Measurements from ENCODE around the gene CHST11.

CHST11 gene

DNA sequence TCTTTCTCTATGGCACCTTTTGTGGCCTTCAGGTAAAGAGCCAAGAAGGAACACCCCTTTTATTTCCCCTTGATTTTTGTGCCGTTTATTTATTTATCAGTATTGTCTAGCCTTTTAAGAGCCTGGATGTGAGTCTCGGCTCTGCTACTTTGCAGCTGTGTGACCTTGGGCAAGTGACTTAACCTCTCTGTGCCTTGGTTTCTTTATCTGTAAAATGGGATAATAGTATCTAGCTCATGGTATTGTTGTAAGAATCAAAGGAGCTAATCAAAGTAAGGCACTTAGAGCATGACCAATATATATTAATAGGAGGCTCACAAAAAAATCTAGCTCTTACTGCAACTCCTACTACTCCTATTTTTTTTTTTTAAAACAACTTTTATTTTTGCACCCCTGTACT, 179.7 kb downstream of the CHST11 start:
- no peak for DNase-seq

DNA sequence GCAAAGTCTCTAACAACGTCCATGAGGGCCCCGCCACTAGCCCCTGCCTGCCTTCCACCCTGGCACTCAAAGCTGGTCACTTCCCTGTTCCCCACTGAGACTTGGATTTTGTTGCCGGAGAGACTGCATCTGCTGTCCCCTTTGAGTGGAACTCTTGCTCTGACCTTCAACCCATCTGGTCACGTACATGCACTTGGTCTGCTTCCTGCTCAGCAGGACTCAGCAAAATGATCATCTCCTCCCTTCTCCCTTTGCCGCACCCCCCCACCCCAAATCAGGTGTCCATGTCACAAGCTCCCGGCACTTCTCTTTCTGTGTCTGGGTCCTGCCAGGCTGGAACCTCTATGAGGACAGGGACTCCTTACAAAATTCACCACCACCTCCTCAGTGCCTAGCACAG, 180.9 kb downstream of the CHST11 start:
- no peak for DNase-seq

DNA sequence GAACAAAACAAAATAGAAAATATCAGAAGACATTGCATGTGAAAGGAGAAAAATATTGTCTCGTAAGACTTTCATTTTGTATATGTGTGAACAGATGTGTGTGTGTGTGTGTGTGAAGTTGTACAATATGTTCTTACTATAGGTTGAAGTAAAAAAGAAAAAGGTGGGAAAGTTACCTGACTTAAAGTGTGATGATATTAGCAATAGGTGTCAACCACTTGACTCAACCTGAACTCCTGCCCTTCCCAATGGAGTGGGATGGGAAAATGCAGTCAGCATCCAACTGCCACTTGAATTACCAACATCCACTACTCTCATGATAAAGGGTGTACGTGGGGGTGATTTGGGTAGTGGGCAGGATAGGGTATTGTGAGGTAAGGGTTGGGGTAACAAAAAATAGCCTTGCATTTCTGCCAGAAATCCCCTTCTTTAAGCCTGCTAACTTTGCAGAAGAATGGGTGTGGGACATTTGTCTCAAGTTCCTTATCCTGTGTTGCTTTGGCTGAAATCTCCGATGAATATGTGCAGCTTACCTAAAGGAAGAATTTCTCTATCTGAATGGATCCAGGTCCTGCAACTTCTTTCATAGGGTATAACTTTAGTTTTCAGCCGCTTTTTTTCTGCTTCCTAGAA, 181.6 kb downstream of the CHST11 start:
- DNase-seq: no peak

DNA sequence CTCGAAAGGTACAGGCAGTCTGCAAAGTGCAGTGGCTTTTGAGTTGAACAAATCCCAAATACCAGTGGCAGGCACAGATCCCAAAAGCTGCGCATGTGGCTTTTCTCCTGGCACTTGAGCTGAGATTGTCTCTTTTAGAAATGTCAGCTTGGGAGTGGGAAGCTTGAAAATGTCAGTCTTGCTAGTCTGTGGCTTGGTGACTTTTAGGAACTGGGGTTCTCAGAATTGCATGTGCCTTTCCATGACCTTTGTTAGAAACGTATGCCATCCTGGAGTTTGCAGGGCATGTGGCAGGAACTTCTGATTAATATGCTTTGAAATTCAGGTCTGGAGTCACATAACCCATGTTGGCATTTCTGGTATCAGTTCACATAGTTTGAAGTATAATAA, 182.1 kb downstream of the CHST11 start:
- DNase-seq: no peak

DNA sequence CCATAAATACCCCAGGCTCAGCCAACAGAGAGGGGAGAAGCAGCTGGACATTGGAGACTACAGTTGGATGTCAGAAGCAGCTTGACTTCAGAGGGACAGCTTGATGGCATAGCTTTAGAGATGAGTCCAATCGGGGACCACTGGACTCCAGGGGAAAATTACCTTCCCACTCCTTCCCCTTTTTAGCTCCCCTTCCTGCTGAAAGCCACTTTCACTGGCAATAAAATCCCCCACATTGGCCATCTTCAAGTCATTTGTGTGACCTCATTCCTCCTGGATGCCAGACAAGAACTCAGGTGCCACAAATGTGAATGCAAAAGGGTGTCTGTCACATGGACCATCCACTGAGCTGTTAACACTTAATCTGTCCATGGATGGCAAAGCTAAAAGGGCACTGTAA, 184.2 kb downstream of the CHST11 start:
- DNase-seq: no peak

DNA sequence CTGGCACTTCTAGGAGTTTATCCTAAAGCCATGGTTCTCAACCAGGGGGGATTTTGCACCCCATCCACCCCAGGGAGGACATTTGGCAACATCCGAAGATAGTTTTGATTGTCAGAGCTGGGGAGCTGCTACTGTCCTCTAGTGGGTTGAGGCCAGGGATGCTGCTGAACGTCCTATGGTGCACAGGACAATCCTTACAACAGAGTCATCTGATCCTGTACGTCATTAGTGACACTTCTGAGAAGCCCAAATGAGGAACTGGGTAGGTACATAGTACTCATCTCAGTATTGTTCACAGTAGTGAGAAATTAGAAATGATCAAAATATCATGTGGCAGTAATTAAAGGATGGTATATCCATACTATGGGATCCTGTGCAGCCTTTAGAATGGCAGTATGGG, 185.1 kb downstream of the CHST11 start:
- no peak for DNase-seq

DNA sequence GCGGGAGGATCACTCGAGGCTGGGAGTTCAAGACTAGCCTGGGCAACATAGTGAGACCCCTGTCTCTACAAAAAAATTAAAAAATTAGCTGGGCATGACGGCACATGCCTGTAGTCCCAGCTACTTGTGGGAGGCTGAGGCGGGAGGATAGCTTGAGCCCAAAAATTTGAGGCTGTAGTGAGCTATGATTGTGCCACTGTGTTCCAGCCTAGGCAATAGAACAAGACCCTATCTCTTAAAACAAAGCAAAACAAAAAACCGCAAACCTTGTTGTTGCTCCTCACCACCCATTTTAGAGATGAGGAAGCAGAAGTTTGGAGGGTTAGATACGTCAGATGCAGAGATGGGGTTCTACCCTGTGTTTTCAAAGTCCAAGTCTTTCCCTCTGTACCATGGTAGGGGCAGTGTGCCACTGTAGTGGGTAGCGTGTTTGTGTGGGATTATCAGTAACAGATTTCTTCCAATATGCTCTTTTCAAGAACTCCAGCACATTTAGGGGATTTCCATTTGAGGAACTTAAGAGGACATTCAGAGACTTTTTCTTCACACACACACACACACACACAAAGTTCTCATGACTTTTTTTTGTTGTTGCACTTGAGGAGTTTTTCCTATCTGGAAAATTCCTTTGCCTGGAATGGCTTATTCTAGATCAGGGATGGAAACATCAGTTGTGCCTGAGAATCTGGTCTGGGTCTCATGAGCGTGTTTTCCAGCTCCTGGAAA, 186.5 kb downstream of the CHST11 start:
- DNase-seq: no peak

DNA sequence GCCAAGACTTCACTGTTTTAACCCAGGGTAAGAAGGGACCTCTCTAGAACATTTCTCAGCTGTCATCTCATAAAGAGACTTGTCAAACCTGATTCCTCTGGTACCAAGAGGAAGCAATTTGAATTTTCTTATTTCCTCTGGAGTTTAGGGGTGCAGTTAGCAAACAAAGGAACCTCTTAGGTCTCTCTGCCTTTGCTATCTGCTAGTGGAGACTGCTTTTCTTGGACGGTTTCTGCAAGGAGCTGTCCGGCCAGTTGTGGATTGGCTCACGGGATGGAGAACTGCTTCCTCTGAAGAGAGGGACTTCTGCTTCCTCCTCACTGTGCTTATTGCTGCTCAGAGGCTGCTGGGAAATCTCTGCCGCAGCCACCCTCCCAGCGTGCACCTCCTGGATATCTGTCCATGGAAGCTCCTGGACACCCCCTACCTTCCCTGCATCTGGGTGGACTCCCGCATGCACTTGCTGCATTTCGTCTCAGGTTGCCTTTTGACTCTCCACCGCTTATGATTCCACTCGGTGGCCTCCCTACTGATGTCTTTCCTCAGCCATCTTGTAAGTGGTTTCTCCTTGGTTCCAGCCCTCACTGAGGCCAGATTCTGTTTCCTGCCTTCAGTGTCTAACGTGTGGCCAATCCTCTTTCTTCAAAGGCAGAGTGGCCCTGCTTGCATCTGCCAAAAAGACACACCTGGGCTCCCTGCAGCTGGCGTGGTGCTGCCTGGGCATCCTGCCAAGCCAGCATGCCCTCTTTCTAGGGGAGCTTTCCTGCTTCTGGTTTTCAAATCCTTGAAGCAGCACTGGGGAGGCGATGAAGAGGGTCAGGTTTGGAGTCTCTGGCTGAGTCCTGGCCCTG, 187.3 kb downstream of the CHST11 start:
- DNase-seq: no peak

DNA sequence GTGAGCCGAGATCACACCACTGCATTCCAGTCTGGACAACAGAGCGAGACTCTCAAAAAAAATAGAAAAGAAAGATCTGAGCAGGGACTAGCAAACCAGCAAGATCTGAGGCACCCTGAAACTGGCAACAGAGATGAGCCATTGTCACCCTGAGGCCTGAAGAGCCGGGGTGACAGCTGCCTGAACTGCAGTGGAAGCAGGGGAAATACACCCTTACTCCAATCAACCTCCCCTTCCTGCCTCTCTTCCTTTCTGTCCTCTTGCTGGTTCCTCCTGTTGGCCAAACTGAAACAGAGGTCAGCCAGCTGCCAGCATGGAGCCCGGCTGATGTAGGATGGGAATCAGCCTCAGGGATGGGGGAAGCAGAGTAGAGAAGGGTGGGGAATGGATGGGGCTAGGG, 192.0 kb downstream of the CHST11 start:
- no peak for DNase-seq

DNA sequence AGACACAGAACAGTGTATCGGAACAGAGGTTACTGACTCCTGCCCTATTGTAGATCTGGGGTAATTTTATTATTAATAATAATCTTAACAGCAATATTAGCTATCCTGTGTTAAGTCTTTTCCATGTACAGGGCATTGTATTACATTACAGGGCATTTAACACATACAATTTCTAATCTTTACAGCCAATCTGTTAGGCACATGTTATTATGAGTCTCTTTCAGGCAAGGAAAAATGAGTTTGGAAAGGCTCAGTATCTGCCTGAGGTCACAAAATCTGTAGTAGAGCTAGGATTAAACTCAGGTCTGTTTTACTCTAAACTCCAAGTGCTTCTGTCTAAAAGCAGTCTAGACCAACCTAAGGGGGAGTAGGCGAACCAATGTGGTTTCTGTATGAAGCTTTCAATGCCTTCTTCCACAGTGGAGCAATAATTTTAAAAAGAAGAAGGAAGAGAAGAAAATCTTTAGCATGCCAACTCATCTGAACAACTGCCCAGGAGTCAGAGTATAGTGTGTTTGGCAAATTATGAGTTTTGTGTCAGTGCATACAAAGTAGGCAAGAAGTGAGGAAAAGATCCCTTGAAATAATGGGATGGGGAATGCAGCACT, 192.6 kb downstream of the CHST11 start:
- DNase-seq: no peak

DNA sequence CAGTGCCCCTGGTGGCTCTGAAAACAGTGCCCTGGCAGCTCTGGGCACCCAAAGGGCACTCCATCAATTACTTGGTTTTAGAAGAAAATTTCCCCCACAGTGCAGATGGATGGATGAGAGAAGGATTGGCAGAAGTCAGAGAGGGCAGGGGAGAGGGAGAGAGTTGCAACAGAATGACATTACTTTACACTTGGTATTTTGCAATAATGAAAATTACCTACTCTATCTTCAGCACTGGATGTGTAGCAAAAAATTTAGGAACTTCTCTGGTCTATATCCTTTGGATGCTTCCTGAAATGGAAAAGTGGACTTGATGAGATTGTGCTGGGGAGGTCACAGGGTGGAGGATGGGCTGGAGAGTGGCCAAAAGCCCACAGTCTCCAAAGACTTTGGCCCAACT, 193.2 kb downstream of the CHST11 start:
- no peak for DNase-seq

DNA sequence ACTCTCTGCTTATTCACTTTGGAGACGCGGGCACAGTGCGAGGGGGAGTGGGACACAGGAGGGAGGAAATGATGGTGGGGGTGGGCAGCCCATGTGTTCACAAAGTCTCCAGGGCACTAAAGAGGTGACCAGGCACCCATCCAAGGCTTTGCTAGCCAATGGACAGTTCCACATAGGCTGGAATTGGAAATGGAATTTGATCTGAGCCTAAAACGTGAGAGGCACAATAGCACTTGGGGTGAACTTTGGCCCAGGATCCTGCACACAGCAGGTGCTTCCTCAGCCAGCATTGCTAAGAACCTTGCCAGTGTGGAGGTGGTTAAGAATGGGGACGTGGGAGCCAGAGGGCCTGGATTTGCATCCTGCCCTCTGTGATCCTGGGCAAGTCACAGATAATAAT, 193.8 kb downstream of the CHST11 start:
- no peak for DNase-seq

DNA sequence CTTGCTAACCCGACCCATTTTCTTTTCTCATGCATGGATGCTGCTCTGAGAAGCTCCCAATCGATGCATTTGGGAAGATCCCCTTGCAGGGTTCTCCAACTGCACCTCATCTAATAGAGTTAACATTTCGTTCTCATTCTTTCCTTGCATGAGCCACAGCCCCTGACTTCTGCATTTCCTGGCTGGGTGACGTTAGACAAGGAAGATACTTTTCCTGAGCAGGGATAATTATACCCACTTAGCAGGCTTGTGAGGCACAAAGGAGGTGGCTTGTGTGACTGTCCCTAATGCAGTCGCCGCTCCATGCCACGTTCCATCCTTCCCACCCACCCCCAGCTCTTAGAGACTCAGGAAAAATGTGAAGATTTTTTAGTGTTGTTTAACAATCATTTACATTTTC, 195.1 kb downstream of the CHST11 start:
- peak; percentile 54 for DNase-seq

DNA sequence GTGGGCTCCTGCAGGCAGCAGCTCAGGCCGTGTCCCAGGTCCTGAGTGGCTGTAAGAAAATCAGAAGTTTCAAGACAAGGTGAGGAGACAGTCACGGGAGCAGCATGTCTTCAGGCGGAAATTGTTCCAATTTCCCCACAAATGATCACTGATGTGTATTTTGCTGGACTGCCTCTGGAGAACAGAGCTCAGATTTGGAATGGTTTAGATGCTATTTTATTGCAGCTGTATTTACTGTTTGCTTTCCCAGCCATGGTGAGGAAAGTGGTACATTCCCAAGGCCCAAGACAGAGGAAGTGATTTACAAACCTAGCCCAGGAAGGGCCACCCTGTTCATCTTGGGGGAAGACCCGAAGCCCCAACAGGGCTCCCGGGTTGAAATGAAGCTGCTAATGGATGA, 195.6 kb downstream of the CHST11 start:
- no peak for DNase-seq

DNA sequence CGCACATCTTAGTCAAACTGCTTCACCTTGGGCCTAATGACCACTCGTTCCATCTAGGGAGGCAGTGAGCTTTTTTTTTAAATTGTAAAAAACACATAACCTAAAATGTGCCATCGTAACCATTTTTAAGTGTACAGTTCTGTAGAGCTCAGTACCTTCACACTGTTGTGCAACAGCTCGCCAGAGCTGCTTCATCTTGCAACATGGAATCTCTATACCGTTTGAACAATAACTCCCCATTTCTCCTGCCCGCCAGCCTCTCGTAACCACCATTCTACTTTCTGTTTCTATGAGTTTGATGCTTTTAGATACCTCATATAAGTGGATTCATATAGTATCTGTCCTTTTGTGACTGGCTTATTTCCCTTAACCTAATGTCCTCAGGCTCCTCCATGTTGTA, 196.2 kb downstream of the CHST11 start:
- no peak for DNase-seq

DNA sequence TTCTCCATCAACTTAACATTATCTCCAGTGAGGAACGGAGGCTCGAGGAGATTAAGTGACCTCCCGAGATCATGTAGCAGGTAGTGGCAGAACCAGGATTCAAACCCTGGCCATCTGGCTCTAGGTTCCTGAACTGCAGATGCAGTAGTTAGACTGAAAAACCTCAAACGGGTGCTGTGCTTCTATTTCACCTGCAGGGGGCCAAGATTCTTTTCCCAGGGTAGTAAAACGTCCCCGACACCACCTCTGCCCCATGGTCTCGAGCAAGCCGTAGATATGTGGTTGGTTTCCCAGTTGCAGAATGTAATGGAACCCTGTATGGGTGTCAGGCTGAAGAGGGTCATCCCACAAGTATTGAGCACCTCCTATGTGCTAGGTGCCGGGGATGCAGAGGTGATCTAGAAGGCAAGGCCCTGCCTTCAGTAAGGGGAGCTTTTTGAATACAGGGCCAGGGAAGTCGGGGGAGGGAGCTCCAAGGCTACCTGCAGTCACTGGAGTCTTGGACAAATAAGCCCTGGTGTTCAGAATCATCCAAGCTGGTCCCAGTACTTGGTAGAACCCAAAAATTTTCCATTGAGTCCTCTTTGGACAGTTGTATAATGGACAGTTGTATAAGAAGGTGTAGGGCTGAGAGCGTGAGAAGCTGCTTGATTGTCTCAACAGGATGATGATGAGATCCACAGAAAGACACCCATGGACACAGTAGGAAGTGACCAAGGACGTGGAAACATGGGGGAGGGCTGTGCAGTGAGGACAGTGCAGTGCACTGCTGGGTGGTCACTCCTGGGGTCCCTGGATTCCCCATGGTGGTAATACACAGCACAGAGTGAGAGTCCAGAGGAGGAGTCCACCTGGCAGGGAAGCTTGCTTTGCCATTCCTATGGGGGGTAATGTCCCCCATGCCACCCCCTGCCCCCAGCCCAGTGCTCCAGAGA, 197.2 kb downstream of the CHST11 start:
- no peak for DNase-seq

DNA sequence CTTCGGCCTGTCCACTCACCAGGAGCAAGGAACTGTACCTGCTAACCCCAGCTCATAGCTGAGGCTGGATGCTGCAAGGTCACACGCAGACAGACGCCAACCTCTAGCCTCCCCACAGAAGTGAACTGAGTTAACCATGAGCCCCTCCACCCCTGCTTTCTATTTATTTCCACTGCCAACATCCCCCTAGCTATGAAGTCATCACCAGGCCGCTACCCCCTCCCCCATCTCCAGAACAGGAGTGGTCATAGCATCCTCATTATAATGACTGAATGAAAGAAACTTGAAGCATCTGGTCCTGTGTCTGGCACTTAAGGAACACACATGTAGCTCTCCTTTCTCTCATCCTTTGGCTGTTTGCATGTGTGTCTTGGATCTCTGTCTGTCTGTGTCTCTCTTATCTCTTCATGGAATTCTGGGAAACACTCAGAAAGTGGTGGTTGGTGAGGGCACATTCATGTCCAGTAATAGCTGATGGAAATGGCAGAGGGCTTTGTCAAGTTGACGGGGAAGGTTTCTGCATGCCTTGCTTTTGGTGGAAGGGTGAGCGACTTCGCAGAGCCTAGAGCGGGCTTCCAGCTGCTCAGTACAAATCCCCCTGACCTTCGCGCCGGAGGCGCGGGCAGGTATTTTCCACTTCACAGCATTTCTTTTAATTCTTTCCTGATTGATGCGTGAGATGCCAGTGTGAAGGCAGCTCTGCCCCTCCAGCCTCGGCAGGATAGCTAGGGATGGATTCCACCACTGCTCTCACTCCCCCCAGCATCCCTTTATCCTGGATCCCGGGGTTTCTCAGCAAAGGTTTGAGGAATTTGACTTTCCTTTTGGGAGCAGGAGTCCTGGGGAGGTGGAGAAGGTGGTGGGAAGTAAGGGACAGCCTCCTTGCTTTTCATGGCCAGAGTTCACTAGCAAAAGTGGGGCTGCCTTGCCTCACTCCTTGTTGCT, 198.2 kb downstream of the CHST11 start:
- no peak for DNase-seq

DNA sequence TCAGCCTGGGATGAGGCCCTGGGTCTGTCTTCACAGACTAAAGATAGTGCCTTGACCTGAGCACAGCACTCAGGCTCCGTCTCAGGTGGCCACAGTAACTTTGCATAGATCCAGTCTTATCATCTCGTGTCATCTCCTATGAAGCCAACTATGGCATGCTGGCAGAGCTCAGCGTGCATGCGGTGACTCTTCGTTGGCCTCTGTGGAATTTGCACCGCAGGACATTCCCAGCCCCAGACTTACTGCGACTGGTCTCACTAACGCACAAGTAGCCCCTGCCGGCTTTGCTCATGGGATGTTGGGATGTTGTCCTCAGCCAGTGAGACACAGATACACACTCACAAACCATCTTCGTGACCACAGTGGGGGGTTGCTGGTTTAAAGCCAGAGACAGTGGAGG, 199.6 kb downstream of the CHST11 start:
- no peak for DNase-seq

DNA sequence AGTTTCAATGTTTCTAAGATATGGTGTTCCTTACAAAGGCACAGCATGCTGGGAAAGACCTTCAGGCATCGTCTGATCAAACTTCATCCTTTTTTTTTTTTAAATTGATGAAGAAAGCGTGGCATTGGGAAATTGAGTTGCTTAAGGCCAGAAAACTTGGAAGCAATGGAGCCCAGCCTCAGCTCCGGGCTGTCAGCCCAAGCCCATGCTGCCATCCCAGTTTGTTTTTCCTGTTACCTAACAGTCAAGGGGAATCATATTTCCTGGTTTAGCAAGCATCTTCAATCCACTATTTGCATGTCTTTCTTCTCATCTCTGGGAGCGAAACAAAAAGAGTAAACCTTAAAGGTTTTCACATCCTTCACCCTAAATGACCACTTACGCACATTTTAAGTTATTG, 200.2 kb downstream of the CHST11 start:
- no peak for DNase-seq

DNA sequence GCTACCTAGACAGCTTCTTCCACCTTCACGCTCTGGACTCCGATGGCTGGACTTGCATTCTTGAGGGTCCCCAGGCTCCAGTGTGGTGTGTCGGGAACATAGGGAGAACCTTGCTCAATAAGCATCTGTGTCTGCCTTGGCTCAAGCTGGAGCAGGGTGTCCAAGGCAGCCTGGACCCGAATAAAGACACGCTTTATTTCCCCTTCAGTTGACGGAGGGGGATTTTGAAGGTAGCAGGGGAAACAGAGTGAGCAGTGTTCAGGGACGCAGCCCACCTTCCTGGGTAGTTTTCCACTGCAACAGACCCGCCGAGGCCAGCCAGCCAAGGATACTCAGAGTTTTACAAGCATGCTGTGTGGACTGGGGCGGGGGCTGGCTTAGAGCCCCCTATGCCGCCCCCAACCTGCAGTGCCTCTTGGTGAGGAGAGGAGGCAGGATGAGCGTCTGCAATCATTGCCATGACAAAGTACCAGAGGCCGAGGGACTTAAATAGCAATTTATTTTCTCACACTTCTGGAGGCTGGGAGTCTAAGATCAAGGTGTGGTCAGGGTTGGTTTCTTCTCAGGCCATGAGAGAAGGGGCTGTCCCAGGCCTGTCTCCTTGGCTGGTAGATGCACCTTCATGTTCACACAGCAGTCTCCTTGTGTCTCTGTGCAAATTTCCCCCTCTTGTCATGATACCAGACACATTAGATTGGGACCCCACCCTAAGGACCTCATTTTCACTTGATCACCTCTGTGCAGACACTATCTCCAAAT, 201.2 kb downstream of the CHST11 start:
- DNase-seq: no peak

DNA sequence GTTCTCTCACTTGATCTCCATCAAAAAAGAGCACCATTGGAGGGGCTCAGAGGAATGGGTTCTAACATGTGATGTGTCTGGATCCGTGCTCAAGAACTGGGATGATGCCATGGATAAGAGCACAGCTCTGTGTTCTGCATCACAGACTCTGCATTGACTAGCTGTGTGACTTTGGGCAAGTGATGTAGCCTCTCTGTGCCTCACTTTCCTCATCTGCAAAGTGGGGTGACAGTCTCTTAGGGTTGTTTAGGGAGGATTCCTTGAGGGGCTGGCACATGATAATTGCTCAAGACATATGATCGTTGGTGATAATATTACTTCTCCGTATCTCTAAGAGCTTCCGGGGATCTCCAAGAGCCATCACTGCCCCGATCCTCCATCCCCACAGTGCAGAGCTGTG, 202.3 kb downstream of the CHST11 start:
- DNase-seq: no peak
